ENCODE measurements around the gene PDCD1LG2. TPM values are rescaled to one million over a fixed set of nuclear protein-coding genes. Genes with fewer than 3 reads are reported as not detected.

PDCD1LG2 gene
- total and polyA plus RNA-seq, 5 donors from 2014 or later: 0.85 to 2.5 (median 1.0) TPM; not detected in 1

DNA sequence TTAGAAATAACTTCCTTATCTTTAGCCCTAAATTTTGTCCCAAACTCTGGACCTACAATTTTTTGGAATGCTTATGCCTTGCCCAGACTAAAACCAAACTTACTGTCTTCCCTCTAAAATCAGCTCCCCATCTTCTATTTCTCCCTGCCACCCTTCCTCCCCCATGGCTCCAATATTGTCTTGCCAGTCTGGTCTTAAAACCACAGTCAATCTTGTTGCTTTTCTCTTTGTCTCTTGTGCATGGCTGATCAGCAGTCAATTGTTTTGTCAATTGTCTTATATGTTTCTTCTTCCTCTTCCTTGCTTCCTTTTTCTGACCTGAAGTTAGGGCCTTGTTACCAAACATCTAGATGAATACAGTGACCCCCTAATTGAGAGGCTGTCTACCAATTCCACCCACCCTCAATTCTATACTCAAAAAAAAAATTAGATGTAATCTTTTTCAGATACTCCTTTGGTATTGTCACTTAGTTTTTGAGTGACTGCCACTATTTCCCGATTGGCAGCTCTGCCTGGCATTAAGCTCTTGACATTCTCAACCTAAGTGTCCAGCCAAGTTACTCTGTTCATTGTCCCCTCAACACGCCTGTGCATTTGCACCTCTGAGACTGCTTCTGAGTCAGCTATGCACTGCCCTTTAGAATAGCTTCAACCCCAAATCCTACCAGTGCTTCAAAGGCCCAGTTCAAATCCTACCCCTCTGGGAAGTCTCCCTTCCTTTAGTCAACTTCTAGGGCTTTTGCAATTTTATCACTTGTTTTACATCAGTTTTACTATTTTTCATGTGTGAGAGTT is 2.5 kb downstream of the PDCD1LG2 start:
- Mint-ChIP-seq H3K27ac (peak overlapping the region; percentile 34 to 64 (median 63)), H3K4me1 (peaks cover 10 to 43% (median 32%) of the 10 kb centered on the region in 4 donors), H3K36me3 (no peaks in the 10 kb centered on the region), H3K27me3 (no peaks in the 10 kb centered on the region), H3K9me3 (no peaks in the 10 kb centered on the region), H3K4me3 (peak overlapping the region in 2 of 4 donors; percentile 21 to 27)
- Histone ChIP-seq H3K27ac (ENCODE audit: insufficient read depth, low read length, poor library complexity, severe bottlenecking) (no peak overlapping the region), H3K4me3 (ENCODE audit: low read depth, low read length) (no peak overlapping the region), H3K9me3 (ENCODE audit: control insufficient read depth in 2 of 2, low read length in 2 of 2) (no peaks in the 10 kb centered on the region), H3K4me1 (ENCODE audit: control insufficient read depth, insufficient read depth, low read length, poor library complexity, severe bottlenecking) (peaks cover 15% of the 10 kb centered on the region), H3K36me3 (ENCODE audit: control insufficient read depth, insufficient read depth, low read length) (no peaks in the 10 kb centered on the region), H3K27me3 (ENCODE audit: control insufficient read depth, insufficient read depth, low read length) (no peaks in the 10 kb centered on the region)
- ATAC-seq (ENCODE audit: low read depth in 2 of 2) (no peak), DNase-seq (no peak)

DNA sequence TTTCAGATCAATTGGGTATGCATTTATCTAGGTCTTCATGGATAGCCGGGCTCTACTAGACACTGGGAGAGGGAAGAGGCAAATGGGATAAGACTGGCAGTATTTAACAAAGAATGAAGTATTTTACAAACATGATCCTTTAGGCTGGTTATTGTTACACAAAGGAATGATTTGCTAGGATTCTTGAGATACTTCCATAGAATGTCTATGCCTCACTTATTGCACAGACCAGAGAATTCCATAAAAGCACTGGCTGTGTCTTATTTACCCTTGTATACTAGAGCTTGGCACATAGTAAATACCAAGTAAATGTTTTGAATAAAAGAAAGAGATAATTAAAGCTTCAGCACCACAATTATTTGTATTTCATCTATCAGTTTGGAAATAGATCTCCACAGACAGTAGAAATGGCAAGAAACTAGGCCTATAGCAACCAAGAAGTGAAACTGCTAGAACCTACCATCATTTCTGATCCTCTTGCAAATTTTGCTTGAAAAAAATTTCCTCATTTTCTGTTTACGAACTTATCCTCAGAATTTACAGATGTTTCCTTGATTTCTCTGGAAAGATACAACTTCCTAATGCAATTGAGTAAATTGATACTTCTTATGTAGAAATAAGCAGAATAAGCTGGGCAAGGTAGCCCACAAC is 3.8 kb downstream of the PDCD1LG2 start:
- Histone ChIP-seq H3K9me3 (ENCODE audit: control insufficient read depth in 2 of 2, low read length in 2 of 2) (no peaks in the 10 kb centered on the region), H3K4me3 (ENCODE audit: low read depth, low read length) (no peak overlapping the region), H3K36me3 (ENCODE audit: control insufficient read depth, insufficient read depth, low read length) (no peaks in the 10 kb centered on the region), H3K27ac (ENCODE audit: insufficient read depth, low read length, poor library complexity, severe bottlenecking) (no peak overlapping the region), H3K4me1 (ENCODE audit: control insufficient read depth, insufficient read depth, low read length, poor library complexity, severe bottlenecking) (peaks cover 15% of the 10 kb centered on the region), H3K27me3 (ENCODE audit: control insufficient read depth, insufficient read depth, low read length) (no peaks in the 10 kb centered on the region)
- no peaks in the 10 kb centered on the region for H3K27me3 Mint-ChIP-seq
- H3K36me3 Mint-ChIP-seq: no peaks in the 10 kb centered on the region
- no peak for DNase-seq
- peaks cover 11 to 47% (median 36%) of the 10 kb centered on the region in 4 donors for H3K4me1 Mint-ChIP-seq
- H3K27ac Mint-ChIP-seq: no peak overlapping the region
- H3K9me3 Mint-ChIP-seq: peaks cover 0 to 2% (median 0%) of the 10 kb centered on the region in 7 donors
- H3K4me3 Mint-ChIP-seq: no peak overlapping the region
- ATAC-seq (ENCODE audit: low read depth in 2 of 2): no peak

DNA sequence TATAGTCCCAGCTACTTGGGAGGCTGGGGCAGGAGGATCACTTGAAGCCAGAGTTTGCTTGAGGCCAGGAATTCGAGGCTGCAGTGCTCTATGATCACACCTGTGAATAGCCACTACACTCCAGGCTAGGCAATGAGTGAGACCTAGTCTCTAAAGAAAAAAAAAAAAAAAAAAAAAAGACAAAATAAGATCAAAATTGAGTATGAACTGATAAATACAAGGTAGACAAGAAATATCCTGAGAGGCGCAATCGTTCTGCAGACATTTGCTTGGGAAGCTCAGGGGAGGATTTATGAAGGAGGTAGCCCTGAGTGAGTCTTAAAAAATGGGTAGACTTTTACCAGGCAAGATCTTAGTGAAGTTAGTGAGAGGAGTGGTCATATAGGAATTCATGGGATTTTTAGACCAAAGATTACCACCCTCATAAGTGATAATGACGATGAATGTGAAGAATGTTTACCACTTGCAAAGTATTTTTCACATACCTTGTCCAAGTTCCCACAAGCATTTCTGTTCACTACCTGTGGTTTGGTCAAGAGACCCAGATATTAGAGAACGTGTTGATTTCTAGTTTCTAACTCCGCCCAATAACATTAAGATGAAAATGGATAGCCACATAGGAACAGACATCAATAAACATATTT is 4.4 kb downstream of the PDCD1LG2 start:
- H3K36me3 Mint-ChIP-seq: no peaks in the 10 kb centered on the region
- ATAC-seq (ENCODE audit: low read depth in 2 of 2): no peak
- Histone ChIP-seq H3K27me3 (ENCODE audit: control insufficient read depth, insufficient read depth, low read length) (no peaks in the 10 kb centered on the region), H3K4me1 (ENCODE audit: control insufficient read depth, insufficient read depth, low read length, poor library complexity, severe bottlenecking) (peaks cover 15% of the 10 kb centered on the region), H3K27ac (ENCODE audit: insufficient read depth, low read length, poor library complexity, severe bottlenecking) (no peak overlapping the region), H3K36me3 (ENCODE audit: control insufficient read depth, insufficient read depth, low read length) (no peaks in the 10 kb centered on the region), H3K9me3 (ENCODE audit: control insufficient read depth in 2 of 2, low read length in 2 of 2) (no peaks in the 10 kb centered on the region), H3K4me3 (ENCODE audit: low read depth, low read length) (no peak overlapping the region)
- H3K4me1 Mint-ChIP-seq: peaks cover 11 to 42% (median 37%) of the 10 kb centered on the region in 4 donors
- no peak overlapping the region for H3K4me3 Mint-ChIP-seq
- peaks cover 0 to 2% (median 0%) of the 10 kb centered on the region in 7 donors for H3K9me3 Mint-ChIP-seq
- H3K27me3 Mint-ChIP-seq: no peaks in the 10 kb centered on the region
- DNase-seq: no peak
- no peak overlapping the region for H3K27ac Mint-ChIP-seq

DNA sequence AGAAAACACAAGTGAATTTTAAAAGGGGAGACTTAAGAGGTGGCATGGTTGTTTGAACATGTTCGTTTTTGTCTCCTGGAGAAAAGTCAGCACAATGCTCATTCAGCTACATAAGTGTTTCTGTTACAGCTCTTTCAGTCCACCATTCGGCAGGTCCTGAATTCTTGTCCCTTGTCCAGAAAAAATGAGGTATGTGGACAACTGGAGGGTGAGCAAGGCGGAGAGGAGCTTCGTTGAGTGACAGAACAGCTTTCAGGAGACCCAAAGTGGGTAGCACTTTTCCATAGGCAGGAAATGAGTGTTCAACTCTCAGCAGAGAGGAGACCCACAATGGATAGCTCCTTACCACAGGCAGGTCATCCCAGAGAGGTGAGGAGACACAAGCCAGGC is 4.9 kb downstream of the PDCD1LG2 start:
- peaks cover 0 to 2% (median 0%) of the 10 kb centered on the region in 7 donors for H3K9me3 Mint-ChIP-seq
- peaks cover 11 to 37% (median 33%) of the 10 kb centered on the region in 4 donors for H3K4me1 Mint-ChIP-seq
- no peaks in the 10 kb centered on the region for H3K36me3 Mint-ChIP-seq

DNA sequence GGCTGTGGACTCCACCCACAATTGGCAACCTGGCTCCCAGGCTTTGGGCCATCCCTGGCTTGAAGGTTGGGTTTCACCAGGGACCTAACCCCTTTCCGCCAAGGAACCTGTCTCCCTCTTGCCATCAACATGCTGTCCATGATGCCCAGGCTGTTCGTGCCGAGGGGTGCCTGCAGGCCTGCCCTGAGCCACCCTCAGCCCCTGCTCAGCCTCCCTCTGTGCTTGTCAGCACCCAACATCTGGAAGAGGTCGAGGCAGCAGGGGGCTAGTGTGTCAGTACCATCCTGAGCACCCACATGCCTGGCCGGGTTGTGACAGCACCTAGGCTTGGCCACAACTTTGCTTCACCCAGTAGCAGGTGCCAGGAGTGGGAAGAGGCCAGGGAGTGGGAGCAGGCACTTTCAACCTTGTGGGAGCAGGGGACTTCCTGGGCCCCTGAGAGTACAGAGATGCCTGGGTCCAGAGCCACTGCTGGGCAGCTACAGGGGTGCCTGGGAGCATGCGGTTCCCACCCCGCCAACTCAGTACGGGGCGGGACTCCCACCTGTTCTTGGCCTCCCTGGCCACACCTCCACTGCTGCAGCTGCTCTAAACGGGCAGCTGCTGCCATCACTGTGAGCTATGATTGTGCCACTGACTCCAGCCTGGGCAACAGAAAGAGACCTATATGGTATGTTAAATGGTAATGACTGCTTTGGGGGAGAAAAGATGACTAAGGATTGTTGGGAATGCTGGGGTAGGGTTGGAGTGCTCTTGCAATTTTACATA is 6.3 kb downstream of the PDCD1LG2 start:
- Mint-ChIP-seq H3K9me3 (peaks cover 0 to 2% (median 0%) of the 10 kb centered on the region in 7 donors), H3K4me1 (peaks cover 5 to 25% (median 21%) of the 10 kb centered on the region in 4 donors), H3K4me3 (no peak overlapping the region), H3K27me3 (no peaks in the 10 kb centered on the region), H3K36me3 (no peaks in the 10 kb centered on the region), H3K27ac (no peak overlapping the region)
- ATAC-seq (ENCODE audit: low read depth in 2 of 2) (no peak), DNase-seq (no peak)
- H3K9me3 ChIP-seq (ENCODE audit: control insufficient read depth in 2 of 2, low read length in 2 of 2): no peaks in the 10 kb centered on the region
- H3K4me1 ChIP-seq (ENCODE audit: control insufficient read depth, insufficient read depth, low read length, poor library complexity, severe bottlenecking): peaks cover 7% of the 10 kb centered on the region
- no peak overlapping the region for H3K27ac ChIP-seq (ENCODE audit: insufficient read depth, low read length, poor library complexity, severe bottlenecking)
- no peaks in the 10 kb centered on the region for H3K27me3 ChIP-seq (ENCODE audit: control insufficient read depth, insufficient read depth, low read length)
- H3K36me3 ChIP-seq (ENCODE audit: control insufficient read depth, insufficient read depth, low read length): no peaks in the 10 kb centered on the region
- H3K4me3 ChIP-seq (ENCODE audit: low read depth, low read length): no peak overlapping the region

More for the DNA sequence above, 4.9 kb downstream of the PDCD1LG2 start:
- Histone ChIP-seq H3K27ac (ENCODE audit: insufficient read depth, low read length, poor library complexity, severe bottlenecking) (no peak overlapping the region), H3K4me3 (ENCODE audit: low read depth, low read length) (no peak overlapping the region), H3K27me3 (ENCODE audit: control insufficient read depth, insufficient read depth, low read length) (no peaks in the 10 kb centered on the region), H3K4me1 (ENCODE audit: control insufficient read depth, insufficient read depth, low read length, poor library complexity, severe bottlenecking) (peaks cover 15% of the 10 kb centered on the region), H3K9me3 (ENCODE audit: control insufficient read depth in 2 of 2, low read length in 2 of 2) (no peaks in the 10 kb centered on the region), H3K36me3 (ENCODE audit: control insufficient read depth, insufficient read depth, low read length) (no peaks in the 10 kb centered on the region)
- DNase-seq: no peak
- Mint-ChIP-seq H3K27me3 (no peaks in the 10 kb centered on the region), H3K4me3 (no peak overlapping the region), H3K27ac (no peak overlapping the region)
- no peak for ATAC-seq (ENCODE audit: low read depth in 2 of 2)

DNA sequence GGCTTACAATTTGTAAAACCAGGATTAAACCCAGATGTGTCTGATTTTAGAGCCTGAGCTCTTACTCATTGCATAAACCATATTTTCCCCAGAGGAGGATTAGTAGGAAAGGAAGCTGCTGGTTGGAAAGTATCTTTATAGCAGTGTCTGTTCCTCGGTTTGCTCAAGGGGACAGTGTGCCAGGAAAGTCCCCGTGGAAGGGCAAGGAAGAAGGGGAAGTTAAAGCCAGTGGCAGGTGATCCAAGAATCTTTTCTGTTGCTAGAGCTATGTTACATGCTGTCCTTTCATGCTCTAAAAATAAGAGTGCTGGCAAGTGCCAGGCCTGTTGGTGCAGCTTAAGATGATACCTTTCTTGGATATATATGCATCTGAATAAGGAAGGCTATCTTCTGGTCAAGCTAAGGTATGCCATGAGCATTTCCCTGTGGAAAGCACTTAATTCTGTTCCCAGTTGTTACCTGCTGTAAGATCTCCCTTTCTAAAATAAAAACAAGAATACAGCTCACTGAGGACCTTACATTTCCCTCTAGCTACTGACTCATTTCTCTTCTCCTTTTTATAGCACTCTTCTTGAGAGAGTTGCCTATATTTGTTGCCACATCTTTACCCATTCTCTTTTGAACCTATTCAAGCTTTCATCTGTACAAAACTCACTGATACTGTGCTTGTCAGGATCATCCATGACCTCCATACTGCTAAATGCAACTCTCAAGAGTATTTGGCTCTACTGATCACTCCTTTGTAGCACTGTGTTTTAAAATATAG is 8.0 kb downstream of the PDCD1LG2 start:
- H3K4me3 ChIP-seq (ENCODE audit: low read depth, low read length): no peak overlapping the region
- H3K4me1 ChIP-seq (ENCODE audit: control insufficient read depth, insufficient read depth, low read length, poor library complexity, severe bottlenecking): no peaks in the 10 kb centered on the region
- DNase-seq: no peak
- no peaks in the 10 kb centered on the region for H3K36me3 ChIP-seq (ENCODE audit: control insufficient read depth, insufficient read depth, low read length)
- H3K27ac Mint-ChIP-seq: peak overlapping the region in 1 of 3 donors; percentile 18
- no peaks in the 10 kb centered on the region for H3K9me3 ChIP-seq (ENCODE audit: control insufficient read depth in 2 of 2, low read length in 2 of 2)
- H3K27me3 ChIP-seq (ENCODE audit: control insufficient read depth, insufficient read depth, low read length): no peaks in the 10 kb centered on the region
- ATAC-seq (ENCODE audit: low read depth in 2 of 2): no peak
- H3K27ac ChIP-seq (ENCODE audit: insufficient read depth, low read length, poor library complexity, severe bottlenecking): no peak overlapping the region
- no peaks in the 10 kb centered on the region for H3K27me3 Mint-ChIP-seq
- H3K36me3 Mint-ChIP-seq: no peaks in the 10 kb centered on the region
- no peak overlapping the region for H3K4me3 Mint-ChIP-seq
- H3K4me1 Mint-ChIP-seq: peaks cover 5 to 11% (median 10%) of the 10 kb centered on the region in 4 donors
- peaks cover 0 to 2% (median 0%) of the 10 kb centered on the region in 7 donors for H3K9me3 Mint-ChIP-seq

DNA sequence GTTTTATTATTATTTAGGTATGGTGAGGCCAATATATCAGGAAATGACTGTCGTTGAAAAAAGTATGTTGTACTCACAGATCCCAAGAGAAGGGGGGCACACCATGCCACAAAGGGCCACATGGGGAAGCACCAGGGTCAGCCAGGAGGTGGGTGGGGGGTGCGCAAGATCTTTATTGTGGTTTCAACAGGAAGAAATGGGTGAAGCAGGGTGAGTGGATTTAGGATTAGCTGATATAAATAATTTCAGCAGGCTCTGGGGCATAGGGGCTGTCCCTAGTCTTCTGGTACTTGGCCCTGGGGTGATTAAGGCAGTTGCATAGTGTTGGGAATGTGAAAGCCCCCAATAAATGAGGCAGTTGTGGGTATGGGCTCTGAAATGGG is 8.6 kb downstream of the PDCD1LG2 start:
- H3K27ac ChIP-seq (ENCODE audit: insufficient read depth, low read length, poor library complexity, severe bottlenecking): no peak overlapping the region

More for the DNA sequence above, 8.6 kb downstream of the PDCD1LG2 start:
- H3K27me3 Mint-ChIP-seq: no peaks in the 10 kb centered on the region
- Histone ChIP-seq H3K36me3 (ENCODE audit: control insufficient read depth, insufficient read depth, low read length) (no peaks in the 10 kb centered on the region), H3K9me3 (ENCODE audit: control insufficient read depth in 2 of 2, low read length in 2 of 2) (no peaks in the 10 kb centered on the region), H3K4me3 (ENCODE audit: low read depth, low read length) (no peak overlapping the region), H3K27me3 (ENCODE audit: control insufficient read depth, insufficient read depth, low read length) (no peaks in the 10 kb centered on the region), H3K4me1 (ENCODE audit: control insufficient read depth, insufficient read depth, low read length, poor library complexity, severe bottlenecking) (no peaks in the 10 kb centered on the region)
- H3K27ac Mint-ChIP-seq: no peak overlapping the region
- H3K4me1 Mint-ChIP-seq: peaks cover 5 to 11% (median 10%) of the 10 kb centered on the region in 4 donors
- peaks cover 0 to 2% (median 0%) of the 10 kb centered on the region in 7 donors for H3K9me3 Mint-ChIP-seq
- no peaks in the 10 kb centered on the region for H3K36me3 Mint-ChIP-seq
- H3K4me3 Mint-ChIP-seq: no peak overlapping the region
- no peak for ATAC-seq (ENCODE audit: low read depth in 2 of 2)
- no peak for DNase-seq

All from CD4-positive, CD25-positive, alpha-beta regulatory T cell (primary cell).